Right atrium auricular region (tissue), 2 donors: ENCODE measurements around the gene ITIH3. TPM values are rescaled to one million over a fixed set of nuclear protein-coding genes. Genes with fewer than 3 reads are reported as not detected.

Experiments used
- DNase-seq: peaks from one replicate; pipeline ENCODE4 v3.0.0-alpha.2; 2019; ENCODE audit warnings: low spot score
- H3K27ac ChIP-seq, 2 donors: fragments of 200-600 bp; sonication (generic); 1 replicate in 1 of 2; 2 replicates in 1 of 2; pipeline ENCODE4 v1.5.1; 2016 to 2019
- H3K27me3 ChIP-seq, 2 donors: fragments of 200-600 bp; sonication (generic); one replicate each; pipeline versions ENCODE4 v1.5.1 to v1.6.0; 2017 to 2019
- H3K36me3 ChIP-seq: fragments of 200-600 bp; sonication (generic); one replicate; pipeline ENCODE4 v1.5.1; 2016
- H3K4me1 ChIP-seq, 2 donors: fragments of 200-600 bp; sonication (generic); one replicate each; pipeline versions ENCODE4 v1.5.1 to v1.6.0; 2017 to 2019
- H3K4me3 ChIP-seq, 2 donors: fragments of 200-600 bp; sonication (generic); 1 replicate in 1 of 2; 2 replicates in 1 of 2; pipeline ENCODE4 v1.5.1; 2017 to 2019; ENCODE audit warnings: mild to moderate bottlenecking in 1 of 2, moderate library complexity in 1 of 2
- H3K9me3 ChIP-seq, 2 donors: fragments of 200-600 bp; sonication (generic); one replicate each; pipeline ENCODE4 v1.5.1; 2019
- total RNA-seq, 2 donors: library from RNA; depleted of rRNA; stranded (reverse); fragments of >200 nt; gene quantifications; one replicate each; pipeline ENCODE4 v1.1.0, GENCODE V29; 2016
- TF ChIP-seq, protein P1 (sequence below), 2 donors: fragments of 200-600 bp; sonication (generic); IDR thresholded peaks; one replicate each; pipeline ENCODE4 v1.5.1; 2019; ENCODE audit warnings: antibody characterized with exemption in 2 of 2

ITIH3 gene
- total RNA-seq, 2 donors from 2014 or later: 0.19 to 2.1 TPM

DNA sequence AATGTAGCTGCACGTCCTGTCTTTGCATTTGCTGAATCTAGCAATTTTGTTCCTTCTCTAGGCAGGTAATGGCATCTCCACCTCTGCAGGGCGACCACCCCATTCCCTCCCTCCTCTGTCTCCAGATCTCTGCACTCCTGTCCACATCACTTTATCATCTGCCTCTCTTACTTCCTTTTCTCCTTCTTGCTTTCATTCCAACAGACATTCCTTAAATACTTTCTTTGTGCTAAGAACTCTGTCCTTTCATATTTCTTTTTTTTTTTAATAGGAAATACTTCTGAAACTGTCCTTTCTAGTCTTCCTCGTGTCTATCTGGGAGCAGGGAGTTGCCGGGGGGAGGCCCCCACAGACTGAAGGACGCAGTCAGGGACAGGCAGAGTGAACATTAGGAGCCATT lies 7.2 kb downstream of the ITIH3 start:
- Histone ChIP-seq H3K27ac (no peak overlapping the region), H3K27me3 (no peaks in the 10 kb centered on the region), H3K4me3 (no peak overlapping the region), H3K4me1 (no peaks in the 10 kb centered on the region), H3K36me3 (no peaks in the 10 kb centered on the region), H3K9me3 (no peaks in the 10 kb centered on the region)
- DNase-seq: no peak
- TF ChIP-seq, protein P1, sequence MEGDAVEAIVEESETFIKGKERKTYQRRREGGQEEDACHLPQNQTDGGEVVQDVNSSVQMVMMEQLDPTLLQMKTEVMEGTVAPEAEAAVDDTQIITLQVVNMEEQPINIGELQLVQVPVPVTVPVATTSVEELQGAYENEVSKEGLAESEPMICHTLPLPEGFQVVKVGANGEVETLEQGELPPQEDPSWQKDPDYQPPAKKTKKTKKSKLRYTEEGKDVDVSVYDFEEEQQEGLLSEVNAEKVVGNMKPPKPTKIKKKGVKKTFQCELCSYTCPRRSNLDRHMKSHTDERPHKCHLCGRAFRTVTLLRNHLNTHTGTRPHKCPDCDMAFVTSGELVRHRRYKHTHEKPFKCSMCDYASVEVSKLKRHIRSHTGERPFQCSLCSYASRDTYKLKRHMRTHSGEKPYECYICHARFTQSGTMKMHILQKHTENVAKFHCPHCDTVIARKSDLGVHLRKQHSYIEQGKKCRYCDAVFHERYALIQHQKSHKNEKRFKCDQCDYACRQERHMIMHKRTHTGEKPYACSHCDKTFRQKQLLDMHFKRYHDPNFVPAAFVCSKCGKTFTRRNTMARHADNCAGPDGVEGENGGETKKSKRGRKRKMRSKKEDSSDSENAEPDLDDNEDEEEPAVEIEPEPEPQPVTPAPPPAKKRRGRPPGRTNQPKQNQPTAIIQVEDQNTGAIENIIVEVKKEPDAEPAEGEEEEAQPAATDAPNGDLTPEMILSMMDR (IDR thresholded peaks at IDR 0.05): no peak

DNA sequence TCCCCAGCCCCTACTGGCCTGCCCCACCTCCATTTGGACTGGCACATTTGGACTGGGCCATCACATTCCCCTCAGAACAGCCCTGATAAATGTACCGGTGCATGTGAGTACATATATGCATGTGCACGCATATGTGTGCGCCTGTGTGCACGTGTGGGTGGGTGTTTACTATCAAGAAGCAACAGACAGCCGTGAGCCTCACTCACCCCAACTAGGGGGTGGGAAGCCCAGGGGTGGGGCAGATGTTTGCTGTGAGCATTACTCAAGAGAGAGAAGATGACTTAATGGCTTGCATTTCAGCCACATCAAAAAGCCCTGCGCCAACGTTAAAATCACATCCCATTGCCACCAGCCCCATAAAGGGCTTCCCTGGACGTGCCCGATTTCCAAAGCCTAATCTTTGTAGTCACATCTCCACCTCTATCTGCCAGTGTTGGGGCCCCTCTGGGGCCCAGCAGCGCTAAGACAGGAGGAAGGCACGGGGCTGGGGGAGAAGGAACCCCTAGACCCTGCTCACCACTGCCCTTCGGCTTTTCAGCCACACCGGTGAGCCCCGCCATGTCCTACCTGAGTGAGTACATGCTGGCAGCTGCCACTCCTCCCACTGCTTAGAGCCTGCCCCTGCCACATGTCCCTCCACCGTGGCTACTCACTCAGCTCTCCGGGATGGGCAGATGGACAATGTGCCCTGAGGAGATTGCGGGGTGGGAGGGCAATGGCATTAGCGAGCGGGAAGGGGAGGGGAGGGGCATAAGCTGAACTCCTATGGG lies 10.9 kb downstream of the ITIH3 start:
- Histone ChIP-seq H3K4me1 (no peaks in the 10 kb centered on the region), H3K27ac (no peak overlapping the region), H3K36me3 (no peaks in the 10 kb centered on the region), H3K9me3 (no peaks in the 10 kb centered on the region), H3K27me3 (no peaks in the 10 kb centered on the region), H3K4me3 (no peak overlapping the region)
- DNase-seq: no peak
- TF ChIP-seq, protein P1 (IDR thresholded peaks at IDR 0.05): no peak

DNA sequence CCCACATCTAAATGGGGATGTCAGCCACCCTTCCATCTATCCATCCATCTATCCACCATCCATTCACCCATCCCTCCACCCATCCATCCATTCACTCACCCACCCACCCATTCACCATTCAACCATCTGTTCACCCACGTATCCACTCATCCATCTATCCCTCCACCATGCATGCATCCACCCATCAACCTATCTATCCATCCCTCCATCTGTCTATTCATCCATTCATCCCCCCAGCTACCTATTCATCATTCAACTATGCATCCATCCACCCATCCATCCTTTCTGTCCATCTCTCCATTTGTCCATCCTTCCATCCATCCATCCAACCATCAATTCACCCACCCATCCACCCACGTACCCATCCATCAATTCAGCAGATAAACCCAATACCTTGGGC lies 14.6 kb downstream of the ITIH3 start:
- Histone ChIP-seq H3K27ac (no peak overlapping the region), H3K27me3 (no peaks in the 10 kb centered on the region), H3K36me3 (no peaks in the 10 kb centered on the region), H3K4me1 (no peaks in the 10 kb centered on the region), H3K9me3 (no peaks in the 10 kb centered on the region), H3K4me3 (no peak overlapping the region)
- TF ChIP-seq, protein P1 (IDR thresholded peaks at IDR 0.05): no peak
- no peak for DNase-seq

DNA sequence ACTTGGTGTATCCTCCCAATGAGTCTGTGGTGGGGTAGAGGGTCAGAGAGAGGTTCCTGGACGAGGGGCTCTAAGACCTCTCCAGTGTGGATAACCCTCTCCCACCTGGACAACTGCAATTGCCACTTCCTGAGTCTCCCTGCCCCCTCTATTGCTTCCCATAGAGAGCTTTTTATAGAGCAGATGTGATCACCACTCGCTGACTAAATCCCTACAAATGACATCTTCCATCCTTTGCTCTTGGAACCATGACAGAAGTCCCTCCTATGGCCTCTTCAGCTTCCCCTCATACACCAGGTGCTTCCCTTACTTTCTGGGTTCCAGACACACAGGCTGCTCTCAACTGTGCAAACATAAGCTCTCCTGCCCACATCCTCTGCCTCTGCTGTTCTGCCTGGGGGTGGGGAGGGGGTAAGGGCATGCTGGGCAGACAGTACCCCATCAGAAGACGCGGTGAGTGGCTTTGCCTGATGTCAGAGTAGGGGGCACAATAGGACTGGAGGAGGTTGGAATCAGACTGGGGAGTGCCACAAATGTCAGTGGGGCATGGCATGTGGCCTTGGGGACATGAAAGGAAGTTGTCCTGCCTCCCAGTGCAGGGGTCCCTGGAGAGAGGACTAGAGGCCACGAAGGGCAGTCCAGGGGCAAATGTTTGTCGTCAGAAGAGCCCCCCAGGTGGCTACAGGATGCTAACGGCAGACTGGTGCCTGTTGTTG lies 15.2 kb downstream of the ITIH3 start:
- H3K4me1 ChIP-seq: no peaks in the 10 kb centered on the region
- H3K27me3 ChIP-seq: no peaks in the 10 kb centered on the region
- no peaks in the 10 kb centered on the region for H3K9me3 ChIP-seq
- no peaks in the 10 kb centered on the region for H3K36me3 ChIP-seq
- no peak for DNase-seq
- H3K4me3 ChIP-seq: no peak overlapping the region
- TF ChIP-seq, protein P1 (IDR thresholded peaks at IDR 0.05): no peak
- H3K27ac ChIP-seq: no peak overlapping the region

DNA sequence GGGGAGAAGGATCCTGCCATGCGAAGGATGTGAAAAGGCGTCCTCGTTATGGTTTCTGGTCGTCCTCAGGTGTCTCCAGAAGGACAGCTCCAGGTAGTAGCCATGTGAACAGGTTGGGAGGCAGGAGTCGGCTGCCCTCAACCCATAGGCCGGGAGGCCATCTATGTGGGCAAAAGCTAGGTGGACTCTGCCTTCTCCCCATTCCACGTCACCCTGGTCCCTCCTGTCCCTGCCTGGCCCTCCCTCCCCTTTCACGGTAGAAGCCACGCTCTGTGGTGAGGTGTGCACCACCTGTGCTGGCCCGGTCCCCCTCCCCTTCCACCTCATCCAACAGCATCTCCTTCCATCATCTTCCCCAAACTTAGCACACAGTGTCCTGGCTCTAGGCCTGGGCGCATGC lies 16.3 kb downstream of the ITIH3 start:
- H3K4me1 ChIP-seq: no peaks in the 10 kb centered on the region
- TF ChIP-seq, protein P1 (IDR thresholded peaks at IDR 0.05): no peak
- no peak for DNase-seq
- no peak overlapping the region for H3K4me3 ChIP-seq
- no peaks in the 10 kb centered on the region for H3K9me3 ChIP-seq
- no peak overlapping the region for H3K27ac ChIP-seq
- H3K36me3 ChIP-seq: no peaks in the 10 kb centered on the region
- H3K27me3 ChIP-seq: no peaks in the 10 kb centered on the region
